K562 (cell line): ENCODE data around the gene MALAT1. TPM values are rescaled to one million over a fixed set of nuclear protein-coding genes. Genes with fewer than 3 reads are reported as not detected.

Experiments used
- ADNP ChIP-seq: fragments of 200-800 bp; sonication (Bioruptor generic); IDR thresholded peaks from 2 replicates; pipeline ENCODE4 v1.6.1; 2016; ENCODE audit warnings: missing genetic modification characterization, missing compliant biosample characterization
- CREBBP ChIP-seq: IDR thresholded peaks from one replicate; pipeline ENCODE4 v1.6.1; 2012; ENCODE audit warnings: low read depth, mild to moderate bottlenecking, control low read depth, inconsistent platforms, low read length
- E4F1 ChIP-seq: fragments of 250-450 bp; sonication (Bioruptor Pico); IDR thresholded peaks from 2 replicates; pipeline ENCODE4 v1.5.0; 2021; ENCODE audit warnings: mild to moderate bottlenecking, borderline replicate concordance
- EP400 ChIP-seq: fragments of 450-650 bp; IDR thresholded peaks from 2 replicates; pipeline ENCODE4 v1.6.1; 2017; ENCODE audit warnings: antibody characterized with exemption, mild to moderate bottlenecking, moderate library complexity
- ETV5 ChIP-seq: sonication (generic); formaldehyde crosslinking; IDR thresholded peaks from 2 replicates; pipeline ENCODE4 v1.4.0; 2020; ENCODE audit warnings: low read depth, mild to moderate bottlenecking, missing genetic modification reagents
- HNRNPH1 ChIP-seq: fragments of 200-400 bp; formaldehyde crosslinking; optimal IDR thresholded peaks from 2 replicates; pipeline ENCODE3; 2017; ENCODE audit warnings: low read depth, mild to moderate bottlenecking, low read length, moderate library complexity
- IRF2 ChIP-seq: sonication (generic); formaldehyde crosslinking; IDR thresholded peaks from 2 replicates; pipeline ENCODE4 v1.8.1; 2022; ENCODE audit warnings: mild to moderate bottlenecking, missing genetic modification reagents
- KDM2B ChIP-seq: fragments of 250-450 bp; sonication (Bioruptor Pico); IDR thresholded peaks from 2 replicates; pipeline ENCODE4 v1.8.0; 2021; ENCODE audit warnings: mild to moderate bottlenecking, moderate library complexity
- KDM5B ChIP-seq: fragments of 200-600 bp; sonication (generic); IDR thresholded peaks from 2 replicates; pipeline ENCODE4 v1.6.1; 2012; ENCODE audit warnings: low read depth, mild to moderate bottlenecking, moderate library complexity, low read length, control low read depth, inconsistent platforms; ENCODE audit not compliant: insufficient replicate concordance
- POLR3A ChIP-seq: IDR thresholded peaks from 2 replicates; pipeline ENCODE4 v1.6.1; 2011; ENCODE audit warnings: borderline replicate concordance, mild to moderate bottlenecking, moderate library complexity; ENCODE audit not compliant: insufficient read length, insufficient read depth; ENCODE audit errors: extremely low read depth
- STAT5A ChIP-seq: IDR thresholded peaks from 2 replicates; pipeline ENCODE4 v1.6.1; 2012; ENCODE audit warnings: low read length, inconsistent platforms, borderline replicate concordance
- ZHX1 ChIP-seq: fragments of 150-350 bp; conservative IDR thresholded peaks from 2 replicates; pipeline ENCODE4 v1.6.1; 2014; ENCODE audit warnings: low read length
- ZNF124 ChIP-seq: sonication (generic); formaldehyde crosslinking; IDR thresholded peaks from 2 replicates; pipeline ENCODE4 v1.8.1; 2022; ENCODE audit warnings: missing genetic modification reagents
- ZNF280B ChIP-seq: fragments of 250-450 bp; sonication (Bioruptor Pico); IDR thresholded peaks from 2 replicates; pipeline ENCODE4 v1.5.1; 2021; ENCODE audit warnings: mild to moderate bottlenecking
- ZNF398 ChIP-seq: fragments of 250-450 bp; sonication (Bioruptor Pico); IDR thresholded peaks from 2 replicates; pipeline ENCODE4 v1.8.0; 2021; ENCODE audit warnings: moderate library complexity, mild to moderate bottlenecking, inconsistent platforms
- ZNF639 ChIP-seq, 2 experiments: fragments of 200-800 bp in 1 of 2; sonication (Bioruptor generic) in 1 of 2; sonication (generic) in 1 of 2; formaldehyde crosslinking in 1 of 2; IDR thresholded peaks in 1 of 2; conservative IDR thresholded peaks in 1 of 2; 2 replicates each; pipeline versions ENCODE4 v1.5.0 to v1.6.1; 2016 to 2020; ENCODE audit warnings: missing compliant biosample characterization in 1 of 2, missing genetic modification characterization in 1 of 2, missing genetic modification reagents in 1 of 2
- polyA plus RNA-seq, 8 experiments: library from polyadenylated mRNA; depleted of rRNA in 4 of 8; stranded (reverse) in 5 of 8; unstranded in 3 of 8; fragments of >200 nt; fragmentation: Nextera tagmentation in 2 of 8; fragmentation: Illumina TruSeq in 1 of 8; extraction: Ambion mirVana in 2 of 8; extraction: Trizol in 1 of 8; gene quantifications; 2 replicates each; pipeline versions ENCODE4 v1.2.1 to v1.2.3, GENCODE V29; 2011 to 2014; ENCODE audit warnings: inconsistent platforms in 1 of 8, missing spikeins in 1 of 8
- total RNA-seq, 7 experiments: library from RNA; depleted of rRNA in 6 of 7; stranded (reverse); fragments of >200 nt in 6 of 7; fragmentation: Illumina TruSeq in 2 of 7; extraction: Trizol in 2 of 7; gene quantifications; 2 replicates each; pipeline versions ENCODE4 v1.2.1 to v1.2.3, GENCODE V29; 2011 to 2021; ENCODE audit warnings: low replicate concordance in 1 of 7

Gene MALAT1
- total and polyA plus RNA-seq, 9 of the 15 experiments (the other 6 are each of a cell fraction or from before 2014, with no cell fraction given), result 363 to 8,715 (median 2,351) TPM

- no peak for TF ChIP-seq ADNP
- TF ChIP-seq KDM2B (CRISPR knock-in tag), result no peak
- TF ChIP-seq E4F1, result no peak
- TF ChIP-seq ZNF398, result no peak
- no peak for TF ChIP-seq ZNF639 (CRISPR knock-in tag; conservative IDR thresholded peaks at IDR 0.05 in 1 of 2, IDR thresholded peaks at IDR 0.05 in 1 of 2)
- TF ChIP-seq ZHX1, result no peak
- TF ChIP-seq ETV5, result no peak
- no peak for TF ChIP-seq IRF2
- TF ChIP-seq HNRNPH1, result no peak
- no peak for TF ChIP-seq CREBBP
- no peak for TF ChIP-seq POLR3A
- no peak for TF ChIP-seq ZNF124 (CRISPR knock-in tag)
- TF ChIP-seq KDM5B, result no peak
- TF ChIP-seq STAT5A, result no peak
- peak; percentile 91; the same call in 1 of the 2 replicates for TF ChIP-seq EP400
- TF ChIP-seq ZNF280B (CRISPR knock-in tag), result no peak
Measured at GRCh38 chr11:65498727-65498976, 193 bp upstream of the MALAT1 start (continued).
